Measurements from ENCODE around the gene FAM32A. TPM values are rescaled to one million over a fixed set of nuclear protein-coding genes. Genes with fewer than 3 reads are reported as not detected.

FAM32A gene
- polyA plus RNA-seq, 1 of the 3 experiments (the other 2 are of a cell fraction) = 156 TPM

DNA sequence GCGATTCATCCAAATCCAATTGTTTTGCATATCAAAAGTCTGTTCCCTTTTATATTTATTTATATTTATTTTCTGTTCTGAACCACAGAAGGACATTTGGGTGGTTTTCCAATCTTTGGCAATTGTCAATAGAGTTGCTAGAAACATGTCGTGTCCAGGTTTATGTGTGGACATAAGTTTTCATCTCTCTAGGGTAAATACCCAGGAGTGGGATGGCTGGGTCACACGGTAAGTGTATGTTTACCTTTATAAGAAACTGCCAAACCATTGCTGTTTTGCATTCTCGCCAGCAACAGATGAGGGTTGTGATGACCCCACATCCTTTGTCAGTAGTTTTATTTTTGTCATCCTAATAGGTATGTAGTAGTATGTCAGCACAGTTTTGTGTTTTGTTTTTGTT is 25.0 kb downstream of the FAM32A start:
- no peaks in the 10 kb centered on the region for H3K9me2 ChIP-seq
- H3K9ac ChIP-seq = no peak overlapping the region
- peaks cover 47 to 48% of the 10 kb centered on the region in 2 experiments for H3K36me3 ChIP-seq (replicated peaks in 1 of 2; ENCODE audit: control insufficient read depth in 1 of 2, insufficient read depth in 2 of 2, low read length in 1 of 2)
- no peak overlapping the region for H3K27ac ChIP-seq (ENCODE audit: low read depth in 2 of 2, low read length in 1 of 2)
- no peak for DNase-seq
- H3K4me3 ChIP-seq (ENCODE audit: low read depth in 2 of 2, low read length in 1 of 2) = no peak overlapping the region
- H3K4me2 ChIP-seq = no peak overlapping the region
- TF ChIP-seq SIN3A (IDR thresholded peaks at IDR 0.05; ENCODE audit: borderline replicate concordance, low read depth, low read length) = no peak
- TF ChIP-seq TEAD4 (IDR thresholded peaks at IDR 0.05; ENCODE audit: borderline replicate concordance, insufficient read depth) = no peak
- TF ChIP-seq RXRA (IDR thresholded peaks at IDR 0.05; ENCODE audit: borderline replicate concordance, low read depth) = no peak
- no peak for TF ChIP-seq EP300 (IDR thresholded peaks at IDR 0.05; ENCODE audit: borderline replicate concordance in 1 of 2, low read depth in 1 of 2, low read length in 1 of 2)
- no peak for TF ChIP-seq RCOR1 (IDR thresholded peaks at IDR 0.05; ENCODE audit: low read length)
- no peak for TF ChIP-seq NFIC (IDR thresholded peaks at IDR 0.05; ENCODE audit: borderline replicate concordance)
- TF ChIP-seq ELF1 (IDR thresholded peaks at IDR 0.05) = no peak
- TF ChIP-seq, protein P1, sequence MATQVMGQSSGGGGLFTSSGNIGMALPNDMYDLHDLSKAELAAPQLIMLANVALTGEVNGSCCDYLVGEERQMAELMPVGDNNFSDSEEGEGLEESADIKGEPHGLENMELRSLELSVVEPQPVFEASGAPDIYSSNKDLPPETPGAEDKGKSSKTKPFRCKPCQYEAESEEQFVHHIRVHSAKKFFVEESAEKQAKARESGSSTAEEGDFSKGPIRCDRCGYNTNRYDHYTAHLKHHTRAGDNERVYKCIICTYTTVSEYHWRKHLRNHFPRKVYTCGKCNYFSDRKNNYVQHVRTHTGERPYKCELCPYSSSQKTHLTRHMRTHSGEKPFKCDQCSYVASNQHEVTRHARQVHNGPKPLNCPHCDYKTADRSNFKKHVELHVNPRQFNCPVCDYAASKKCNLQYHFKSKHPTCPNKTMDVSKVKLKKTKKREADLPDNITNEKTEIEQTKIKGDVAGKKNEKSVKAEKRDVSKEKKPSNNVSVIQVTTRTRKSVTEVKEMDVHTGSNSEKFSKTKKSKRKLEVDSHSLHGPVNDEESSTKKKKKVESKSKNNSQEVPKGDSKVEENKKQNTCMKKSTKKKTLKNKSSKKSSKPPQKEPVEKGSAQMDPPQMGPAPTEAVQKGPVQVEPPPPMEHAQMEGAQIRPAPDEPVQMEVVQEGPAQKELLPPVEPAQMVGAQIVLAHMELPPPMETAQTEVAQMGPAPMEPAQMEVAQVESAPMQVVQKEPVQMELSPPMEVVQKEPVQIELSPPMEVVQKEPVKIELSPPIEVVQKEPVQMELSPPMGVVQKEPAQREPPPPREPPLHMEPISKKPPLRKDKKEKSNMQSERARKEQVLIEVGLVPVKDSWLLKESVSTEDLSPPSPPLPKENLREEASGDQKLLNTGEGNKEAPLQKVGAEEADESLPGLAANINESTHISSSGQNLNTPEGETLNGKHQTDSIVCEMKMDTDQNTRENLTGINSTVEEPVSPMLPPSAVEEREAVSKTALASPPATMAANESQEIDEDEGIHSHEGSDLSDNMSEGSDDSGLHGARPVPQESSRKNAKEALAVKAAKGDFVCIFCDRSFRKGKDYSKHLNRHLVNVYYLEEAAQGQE (IDR thresholded peaks at IDR 0.05; ENCODE audit: low read depth, low read length) = no peak
- TF ChIP-seq FOSL2 (IDR thresholded peaks at IDR 0.05; ENCODE audit: borderline replicate concordance, low read depth) = no peak
- no peak for TF ChIP-seq MXI1 (IDR thresholded peaks at IDR 0.05; ENCODE audit: low read depth, low read length)
- no peak for TF ChIP-seq MEF2A (IDR thresholded peaks at IDR 0.05; ENCODE audit: borderline replicate concordance, low read depth)
- TF ChIP-seq CHD2 (IDR thresholded peaks at IDR 0.05; ENCODE audit: low read length, partially characterized antibody) = no peak
- no peak for TF ChIP-seq FOXM1 (IDR thresholded peaks at IDR 0.05; ENCODE audit: low read depth)
- TF ChIP-seq RAD21 (IDR thresholded peaks at IDR 0.05; ENCODE audit: low read length) = no peak
- TF ChIP-seq, protein P2, sequence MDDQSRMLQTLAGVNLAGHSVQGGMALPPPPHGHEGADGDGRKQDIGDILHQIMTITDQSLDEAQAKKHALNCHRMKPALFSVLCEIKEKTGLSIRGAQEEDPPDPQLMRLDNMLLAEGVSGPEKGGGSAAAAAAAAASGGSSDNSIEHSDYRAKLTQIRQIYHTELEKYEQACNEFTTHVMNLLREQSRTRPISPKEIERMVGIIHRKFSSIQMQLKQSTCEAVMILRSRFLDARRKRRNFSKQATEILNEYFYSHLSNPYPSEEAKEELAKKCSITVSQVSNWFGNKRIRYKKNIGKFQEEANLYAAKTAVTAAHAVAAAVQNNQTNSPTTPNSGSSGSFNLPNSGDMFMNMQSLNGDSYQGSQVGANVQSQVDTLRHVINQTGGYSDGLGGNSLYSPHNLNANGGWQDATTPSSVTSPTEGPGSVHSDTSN (IDR thresholded peaks at IDR 0.05) = no peak
- no peak for TF ChIP-seq RFX5 (IDR thresholded peaks at IDR 0.05; ENCODE audit: low read length)
- TF ChIP-seq JUND (IDR thresholded peaks at IDR 0.05) = no peak
- ChIA-PET POLR2A (no interaction called here), CTCF (no interaction called here)
- H2AFZ ChIP-seq (ENCODE audit: low read depth) = no peak overlapping the region
- peaks cover 0 to 11% of the 10 kb centered on the region in 2 experiments; a peak in 1 of 4 replicates for H3K4me1 ChIP-seq (ENCODE audit: control insufficient read depth in 1 of 2, insufficient read depth in 2 of 2, low read depth in 1 of 2, low read length in 1 of 2)
- peaks cover 5% of the 10 kb centered on the region for H3F3A ChIP-seq (replicated peaks; ENCODE audit: insufficient read depth)
- no peaks in the 10 kb centered on the region for H3K9me3 ChIP-seq
- peaks cover 51% of the 10 kb centered on the region for H3K79me2 ChIP-seq (ENCODE audit: insufficient read depth)
- peaks cover 12% of the 10 kb centered on the region; the same call in 1 of the 2 replicates for H4K20me1 ChIP-seq (ENCODE audit: insufficient read depth)
- no peaks in the 10 kb centered on the region for H3K27me3 ChIP-seq (ENCODE audit: insufficient read depth)
- 98% methylated on average over 4 of the region's 4 CpGs for WGBS (ENCODE audit: low lambda C conversion rate)

All from SK-N-SH (cell line).